Right ventricle myocardium superior (tissue), 1 donor: ENCODE data around the gene KCNT1. TPM values are rescaled to one million over a fixed set of nuclear protein-coding genes. Genes with fewer than 3 reads are reported as not detected.

Experiments
- ATAC-seq: fragments of 200-7000 bp; cut with Tn5 transposase; one replicate; pipeline ENCODE4 v1.9.1; 2020; ENCODE audit warnings: mild to moderate bottlenecking; ENCODE audit not compliant: poor library complexity
- DNase-seq: peaks from one replicate; pipeline ENCODE4 v3.0.0-alpha.2; 2020
- intact Hi-C: fragments of 100-400 bp; cut with DNase I; formaldehyde crosslinking; loops from one replicate; pipeline ENCODE4 v1.11.2; 2022
- total RNA-seq: library from RNA; stranded (reverse); fragmentation: NEBNext Ultra II Directional; extraction: Animal tissue kit (Norgen Biotek cat#: 25700); gene quantifications from one replicate; pipeline ENCODE4 v1.2.1, GENCODE V29; 2021
- donor health status: DM: no; HTN: yes; CAD: no; lungs with severe emphysema.

Gene KCNT1
- total RNA-seq, 1 donor from 2014 or later = 3.9 TPM

DNA sequence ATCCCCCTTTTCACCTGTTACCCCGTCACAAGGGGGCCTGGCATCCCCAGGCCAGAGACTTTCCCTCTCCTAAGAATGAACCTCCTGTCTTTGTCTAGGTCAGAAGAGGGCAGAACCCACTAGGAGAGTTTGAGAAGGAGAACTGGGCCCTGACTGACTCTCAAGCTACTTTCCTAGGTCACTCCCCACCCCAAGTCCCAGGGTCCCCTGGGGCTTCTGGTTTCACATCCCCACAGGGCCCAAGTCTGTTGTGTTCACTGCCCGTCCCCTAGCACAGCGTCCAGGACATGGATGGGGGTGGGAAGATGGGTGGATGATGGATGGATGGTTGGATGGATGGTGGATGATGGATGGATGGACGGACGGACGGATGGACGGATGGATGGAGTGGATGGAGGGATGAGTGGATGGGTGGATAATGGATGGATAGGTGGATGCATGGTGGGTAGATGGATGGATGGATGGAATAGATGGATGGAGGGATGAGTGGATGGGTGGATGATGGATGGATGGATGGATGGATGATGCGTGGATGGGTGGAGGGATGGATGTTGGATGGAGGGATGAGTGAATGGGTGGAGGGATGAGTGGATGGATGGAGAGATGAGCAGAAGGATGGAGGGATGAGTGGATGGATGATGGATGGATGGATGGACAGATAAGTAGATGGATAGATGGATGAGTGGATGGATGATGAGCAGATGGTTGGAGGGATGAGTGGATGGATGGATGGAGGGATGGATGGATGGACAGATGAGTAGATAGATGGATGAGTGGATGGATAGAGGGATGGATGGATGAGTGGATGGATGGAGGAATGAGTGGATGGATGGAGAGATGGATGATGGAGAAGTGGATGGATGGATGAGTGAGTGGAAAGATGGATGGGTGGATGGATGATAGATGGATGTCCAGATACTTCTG, 50.6 kb downstream of the KCNT1 start:
- intact Hi-C loops = no loop called here
- DNase-seq = no peak
- ATAC-seq = no peak

DNA sequence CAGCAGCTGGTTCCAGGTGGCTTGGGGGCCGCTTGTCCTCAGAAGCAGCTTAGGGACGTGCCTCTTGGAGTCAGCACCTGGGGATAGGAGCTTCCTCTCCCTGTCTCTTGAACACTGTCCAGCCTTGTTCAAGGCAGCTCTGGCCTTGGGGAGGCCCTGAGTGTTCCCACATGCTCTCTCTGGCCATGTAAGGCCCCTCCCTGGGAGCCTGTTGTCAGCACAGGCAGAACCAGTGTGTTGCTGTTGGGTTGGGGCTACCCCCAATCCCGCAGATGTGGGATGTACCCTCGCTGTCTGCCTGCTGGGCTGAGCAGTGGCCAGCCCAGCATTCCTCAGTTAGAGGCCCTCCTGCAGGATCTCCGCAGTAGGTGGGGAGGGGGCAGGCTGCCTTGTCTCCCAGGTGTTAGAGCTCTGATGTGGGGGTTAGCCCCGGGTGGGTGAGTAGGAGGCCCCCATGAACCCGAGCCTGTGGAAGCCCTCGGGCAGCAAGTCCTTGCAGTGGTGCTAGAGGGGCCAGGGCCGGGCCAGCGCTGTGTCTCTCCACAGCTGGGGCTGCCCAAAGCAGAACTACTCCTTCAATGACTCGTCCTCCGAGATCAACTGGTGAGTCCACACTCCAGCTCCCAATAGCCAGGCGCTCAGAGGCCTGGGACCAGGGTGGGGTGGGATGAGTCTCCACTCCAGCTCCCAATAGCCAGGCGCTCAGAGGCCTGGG, 51.6 kb downstream of the KCNT1 start:
- ATAC-seq (no peak), DNase-seq (no peak)
- intact Hi-C loops = no loop called here

DNA sequence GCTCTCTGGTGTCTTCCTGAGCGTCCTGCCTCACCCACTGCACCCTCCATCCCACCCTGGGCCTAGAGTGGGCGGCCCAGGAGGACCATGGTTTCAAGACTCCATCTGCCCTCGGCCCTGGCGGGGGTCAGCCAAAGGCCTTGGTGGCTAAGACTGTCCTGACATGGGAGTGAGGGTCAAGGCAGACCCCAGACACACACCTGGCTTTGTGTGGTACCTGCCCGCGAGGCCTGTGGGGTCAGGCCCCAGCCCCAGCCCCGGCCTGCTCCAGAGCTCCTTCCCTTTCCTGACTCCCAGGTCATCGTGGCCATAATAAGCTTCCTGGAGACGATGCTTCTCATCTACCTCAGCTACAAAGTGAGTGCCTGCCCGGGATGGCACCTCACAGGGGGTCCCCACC, 54.6 kb downstream of the KCNT1 start:
- ATAC-seq = no peak
- DNase-seq = no peak
- intact Hi-C loops = no loop called here

GRCh38 chr9:135757356-135757755, 55.4 kb downstream of the KCNT1 start:
- ATAC-seq = no peak
- intact Hi-C loops = no loop called here
- DNase-seq = no peak

DNA sequence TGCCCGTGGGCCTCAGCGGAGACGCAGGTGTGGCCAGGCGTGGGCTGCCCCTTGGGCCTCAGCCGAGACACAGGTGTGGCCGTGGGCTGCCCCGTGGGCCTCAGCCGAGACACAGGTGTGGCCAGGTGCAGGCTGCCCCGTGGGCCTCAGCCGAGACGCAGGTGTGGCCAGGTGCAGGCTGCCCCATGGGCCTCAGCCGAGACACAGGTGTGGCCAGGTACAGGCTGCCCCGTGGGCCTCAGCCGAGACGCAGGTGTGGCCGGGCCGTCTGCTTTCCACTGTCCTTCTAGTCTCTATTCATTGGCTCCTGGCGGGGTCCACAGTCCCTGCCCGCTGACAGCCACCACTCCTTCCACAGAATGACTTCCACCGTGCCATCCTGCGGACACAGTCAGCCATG, 56.1 kb downstream of the KCNT1 start:
- ATAC-seq = no peak
- no peak for DNase-seq
- intact Hi-C loops = no loop called here

DNA sequence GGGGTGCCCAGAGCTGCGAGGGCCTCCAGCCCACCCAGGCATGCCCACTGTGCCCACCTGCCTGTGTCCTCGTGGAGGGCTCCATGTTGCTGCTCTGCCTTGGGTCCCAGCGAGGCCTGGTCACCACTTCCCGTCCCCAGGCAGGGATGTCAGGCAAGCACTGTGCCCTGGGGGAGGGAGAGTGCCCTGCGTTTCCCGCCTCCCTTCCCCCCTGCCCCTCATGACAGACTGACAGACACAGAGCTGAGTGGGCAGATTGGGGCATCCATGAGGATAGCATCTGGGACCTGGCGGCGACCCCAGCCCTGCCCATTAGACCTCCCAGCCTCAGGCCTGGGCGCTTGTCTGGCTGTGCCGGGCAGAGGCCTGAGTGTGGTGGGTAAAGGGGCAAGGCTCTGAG, 56.9 kb downstream of the KCNT1 start:
- ATAC-seq (no peak), DNase-seq (no peak)
- intact Hi-C loops = no loop called here

GRCh38 chr9:135759676-135760300, 57.8 kb downstream of the KCNT1 start:
- DNase-seq (no peak), ATAC-seq (no peak)
- intact Hi-C loops = no loop called here

- ATAC-seq (no peak), DNase-seq (no peak)
- intact Hi-C loops = no loop called here
Measured at GRCh38 chr9:135760465-135760864, 58.5 kb downstream of the KCNT1 start.

- ATAC-seq (no peak), DNase-seq (no peak)
- intact Hi-C loops = no loop called here
Measured at GRCh38 chr9:135761150-135761844, 59.3 kb downstream of the KCNT1 start.

DNA sequence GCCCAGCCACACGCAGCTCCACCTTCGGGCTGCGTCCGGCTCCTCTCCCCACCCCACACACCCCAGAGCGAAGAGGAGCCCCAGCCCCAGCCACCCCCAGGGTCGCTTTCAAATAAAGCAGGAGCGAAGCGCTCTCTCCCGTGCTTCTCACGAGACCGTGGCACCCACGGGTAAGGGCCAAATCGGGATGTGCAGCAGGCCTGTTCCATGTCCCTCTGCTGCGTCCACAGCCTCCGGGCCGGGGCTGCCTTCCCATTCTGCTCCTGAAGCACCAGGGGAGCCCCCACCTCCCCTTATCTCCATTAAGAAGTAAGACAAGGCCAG, 59.8 kb downstream of the KCNT1 start:
- ATAC-seq (no peak), DNase-seq (no peak)
- intact Hi-C loops = no loop called here

DNA sequence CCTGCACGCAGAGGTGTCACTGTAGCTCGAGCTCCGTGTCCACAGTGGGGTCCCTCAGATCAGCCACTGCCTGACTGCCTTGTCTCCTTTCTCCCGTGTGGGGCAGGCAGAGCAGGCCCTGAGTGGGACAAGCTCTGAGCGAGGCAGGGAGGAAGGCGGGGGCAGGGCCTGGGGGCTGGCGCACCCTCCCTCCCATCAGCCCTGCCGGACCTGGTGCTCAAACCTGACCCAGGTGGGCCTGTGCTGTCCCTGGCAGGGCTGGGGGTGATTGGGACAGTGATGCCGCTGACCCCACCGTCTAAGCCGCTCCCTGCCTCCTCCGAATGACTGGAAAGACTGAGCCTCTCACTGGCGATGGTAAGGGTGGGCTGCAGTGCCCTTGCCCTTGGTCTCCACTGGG, 60.9 kb downstream of the KCNT1 start:
- ATAC-seq = no peak
- DNase-seq = no peak
- intact Hi-C loops = no loop called here

- DNase-seq = no peak
- ATAC-seq = no peak
- intact Hi-C loops = no loop called here
Measured at GRCh38 chr9:135763716-135764446, 61.9 kb downstream of the KCNT1 start.

- no peak for DNase-seq
- ATAC-seq = no peak
- intact Hi-C loops = no loop called here
Measured at GRCh38 chr9:135764731-135765130, 62.7 kb downstream of the KCNT1 start.

DNA sequence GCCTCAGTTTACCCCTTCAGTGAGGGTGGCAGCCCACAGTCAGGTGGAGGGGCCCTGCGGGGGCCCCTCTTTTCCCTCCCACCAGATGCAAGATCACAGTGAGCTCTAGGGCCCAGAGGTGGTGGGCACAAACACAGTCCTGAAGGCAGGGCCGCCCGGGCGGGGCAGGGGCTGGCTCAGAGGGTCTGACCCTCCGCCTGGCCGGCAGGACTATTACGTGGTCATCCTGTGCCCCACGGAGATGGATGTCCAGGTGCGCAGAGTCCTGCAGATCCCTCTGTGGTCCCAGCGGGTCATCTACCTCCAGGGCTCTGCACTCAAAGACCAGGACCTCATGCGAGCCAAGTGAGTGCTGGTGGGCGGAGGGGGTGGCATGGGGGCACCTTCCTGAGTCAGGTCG, 63.4 kb downstream of the KCNT1 start:
- ATAC-seq (no peak), DNase-seq (no peak)
- intact Hi-C loops = no loop called here

GRCh38 chr9:135766251-135766650, 64.3 kb downstream of the KCNT1 start:
- no peak for DNase-seq

DNA sequence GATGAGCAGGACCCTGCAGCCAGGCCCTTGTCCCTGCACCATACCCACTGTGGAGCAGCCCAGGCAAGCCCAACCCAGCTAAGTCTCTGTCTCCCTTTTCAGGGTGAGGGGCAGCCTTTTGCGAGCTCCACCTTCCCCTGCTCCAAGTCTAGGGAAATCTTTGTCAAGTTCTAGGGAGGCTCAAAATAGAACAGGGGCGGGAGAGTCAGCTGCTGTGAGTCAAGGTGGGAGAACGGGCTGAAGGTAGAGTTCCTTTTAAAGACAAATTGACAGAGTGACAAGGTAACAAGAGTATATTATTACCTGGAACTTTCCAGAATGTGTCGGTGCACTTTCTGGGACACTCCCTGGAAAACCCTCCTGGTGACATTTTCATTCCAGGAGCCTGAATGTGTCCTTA, 64.7 kb downstream of the KCNT1 start:
- ATAC-seq (no peak), DNase-seq (no peak)
- intact Hi-C loops = no loop called here

More at GRCh38 chr9:135766251-135766650, 64.3 kb downstream of the KCNT1 start:
- intact Hi-C loops = no loop called here
- no peak for ATAC-seq

DNA sequence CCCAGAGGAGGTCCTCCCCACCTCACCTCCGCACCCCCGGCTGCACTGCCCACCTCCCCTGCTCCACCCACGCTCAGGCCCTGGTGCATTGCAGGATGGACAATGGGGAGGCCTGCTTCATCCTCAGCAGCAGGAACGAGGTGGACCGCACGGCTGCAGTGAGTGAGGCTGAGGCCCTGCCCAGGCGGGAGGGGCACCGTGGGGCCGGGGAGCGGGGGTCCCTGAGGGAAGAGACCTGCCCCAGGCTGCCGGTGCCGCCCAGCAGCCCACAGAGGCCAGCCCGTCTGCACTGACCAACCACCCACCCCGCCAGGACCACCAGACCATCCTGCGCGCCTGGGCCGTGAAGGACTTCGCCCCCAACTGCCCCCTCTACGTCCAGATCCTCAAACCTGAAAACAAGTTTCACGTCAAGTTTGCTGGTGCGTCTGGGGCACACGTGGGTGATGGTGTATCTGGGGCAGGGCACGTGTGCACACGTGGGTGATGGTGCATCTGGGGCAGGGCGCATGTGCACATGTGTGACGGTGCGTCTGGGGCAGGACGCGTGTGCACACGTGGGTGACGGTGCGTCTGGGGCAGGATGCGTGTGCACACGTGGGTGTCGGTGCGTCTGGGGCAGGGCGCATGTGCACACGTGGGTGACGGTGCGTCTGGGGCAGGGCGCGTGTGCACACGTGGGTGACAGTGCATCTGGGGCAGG, 66.7 kb downstream of the KCNT1 start:
- ATAC-seq (no peak), DNase-seq (no peak)
- intact Hi-C loops = no loop called here
